H9 (cell line): Measurements from ENCODE around the gene PIAS1. TPM values are rescaled to one million over a fixed set of nuclear protein-coding genes. Genes with fewer than 3 reads are reported as not detected.

Experiments
- DNase-seq: peaks from one replicate; pipeline ENCODE4 v3.0.0-alpha.2; 2017
- H2AFZ ChIP-seq: one replicate; pipeline ENCODE4 v1.6.1; 2013; ENCODE audit warnings: mild to moderate bottlenecking, low read length, control low read depth, moderate library complexity
- H2AK5ac ChIP-seq: 2 replicates; pipeline ENCODE4 v1.6.1; 2013; ENCODE audit warnings: low read length, control low read depth, mixed read lengths; ENCODE audit not compliant: insufficient read length
- H2BK120ac ChIP-seq: one replicate; pipeline ENCODE4 v1.6.1; 2013; ENCODE audit warnings: low read depth, mild to moderate bottlenecking, low read length, control low read depth, inconsistent platforms; ENCODE audit not compliant: poor library complexity, severe bottlenecking
- H2BK12ac ChIP-seq: 2 replicates; pipeline ENCODE4 v1.6.1; 2013; ENCODE audit warnings: low read length, control low read depth, mixed read lengths, low read depth; ENCODE audit not compliant: insufficient read length
- H2BK15ac ChIP-seq: 2 replicates; pipeline ENCODE4 v1.6.1; 2013; ENCODE audit warnings: low read depth, low read length, control low read depth
- H2BK20ac ChIP-seq: one replicate; pipeline ENCODE4 v1.6.1; 2013; ENCODE audit warnings: low read depth, mild to moderate bottlenecking, low read length, control low read depth, inconsistent platforms; ENCODE audit not compliant: poor library complexity, severe bottlenecking
- H2BK5ac ChIP-seq: 2 replicates; pipeline ENCODE4 v1.6.1; 2013; ENCODE audit warnings: low read length, control low read depth, mixed read lengths; ENCODE audit not compliant: insufficient read length
- H3K14ac ChIP-seq: 2 replicates; pipeline ENCODE4 v1.6.1; 2013; ENCODE audit warnings: low read length, control low read depth; ENCODE audit not compliant: insufficient read depth
- H3K18ac ChIP-seq: 2 replicates; pipeline ENCODE4 v1.6.1; 2013; ENCODE audit warnings: low read depth, mild to moderate bottlenecking, mixed read lengths, low read length, control low read depth; ENCODE audit not compliant: insufficient read length
- H3K23ac ChIP-seq: 2 replicates; pipeline ENCODE4 v1.6.1; 2013; ENCODE audit warnings: low read length, control low read depth, mixed read lengths, low read depth; ENCODE audit not compliant: insufficient read length
- H3K23me2 ChIP-seq: 2 replicates; pipeline ENCODE4 v1.6.1; 2013; ENCODE audit warnings: low read depth, mild to moderate bottlenecking, mixed read lengths, low read length, control low read depth; ENCODE audit not compliant: insufficient read length, poor library complexity, severe bottlenecking
- H3K27ac ChIP-seq: 2 replicates; pipeline ENCODE4 v1.5.1; 2013; ENCODE audit warnings: low read length, control low read depth, mixed read lengths, low read depth; ENCODE audit not compliant: insufficient read length
- H3K27me3 ChIP-seq: 2 replicates; pipeline ENCODE4 v1.6.1; 2013; ENCODE audit warnings: low read length, control low read depth, inconsistent platforms; ENCODE audit not compliant: insufficient read depth
- H3K4ac ChIP-seq: 2 replicates; pipeline ENCODE4 v1.6.1; 2013; ENCODE audit warnings: low read depth, mild to moderate bottlenecking, control low read depth, inconsistent platforms, low read length, moderate library complexity
- H3K4me1 ChIP-seq: 2 replicates; pipeline ENCODE4 v1.6.1; 2013; ENCODE audit warnings: low read length, control low read depth, inconsistent platforms; ENCODE audit not compliant: insufficient read depth
- H3K4me2 ChIP-seq: 2 replicates; pipeline ENCODE4 v1.6.1; 2013; ENCODE audit warnings: low read length, control low read depth, mixed read lengths; ENCODE audit not compliant: insufficient read length, insufficient read depth
- H3K56ac ChIP-seq: 2 replicates; pipeline ENCODE4 v1.6.1; 2013; ENCODE audit warnings: low read depth, mild to moderate bottlenecking, mixed read lengths, low read length, control low read depth; ENCODE audit not compliant: insufficient read length
- H3K79me1 ChIP-seq: 2 replicates; pipeline ENCODE4 v1.6.1; 2013; ENCODE audit warnings: low read depth, mild to moderate bottlenecking, moderate library complexity, low read length, control low read depth, inconsistent platforms; ENCODE audit not compliant: insufficient read depth, poor library complexity, severe bottlenecking
- H3K79me2 ChIP-seq: 2 replicates; pipeline ENCODE4 v1.6.1; 2013; ENCODE audit warnings: low read length, control low read depth, inconsistent platforms; ENCODE audit not compliant: insufficient read depth
- H3K9ac ChIP-seq: 2 replicates; pipeline ENCODE4 v1.6.1; 2013; ENCODE audit warnings: low read length, control low read depth, mixed read lengths; ENCODE audit not compliant: insufficient read length; ENCODE audit errors: extremely low read depth
- H3K9me3 ChIP-seq: one replicate; pipeline ENCODE4 v1.6.1; 2013; ENCODE audit warnings: low read depth, low read length, inconsistent platforms; ENCODE audit not compliant: control insufficient read depth
- H3T11ph ChIP-seq: one replicate; pipeline ENCODE4 v1.6.1; 2013; ENCODE audit warnings: mild to moderate bottlenecking, low read length, control low read depth, inconsistent platforms
- H4K20me1 ChIP-seq: one replicate; pipeline ENCODE4 v1.6.1; 2013; ENCODE audit not compliant: control insufficient read depth, insufficient read length, insufficient read depth
- H4K5ac ChIP-seq: 2 replicates; pipeline ENCODE4 v1.6.1; 2013; ENCODE audit warnings: low read depth, mild to moderate bottlenecking, mixed read lengths, low read length, control low read depth; ENCODE audit not compliant: insufficient read length
- H4K8ac ChIP-seq: replicated peaks from 2 replicates; pipeline ENCODE4 v1.6.1; 2013; ENCODE audit warnings: low read length, control low read depth, mixed read lengths, low read depth; ENCODE audit not compliant: insufficient read length
- H4K91ac ChIP-seq: 2 replicates; pipeline ENCODE4 v1.6.1; 2013; ENCODE audit warnings: low read depth, mild to moderate bottlenecking, moderate library complexity, mixed read lengths, low read length, control low read depth; ENCODE audit not compliant: insufficient read length
- H3K27ac Mint-ChIP-seq, 3 experiments: 2 replicates in 2 of 3; 3 replicates in 1 of 3; pipeline ENCODE4 v1.8.0; 2020 to 2021; ENCODE audit warnings: mixed read lengths in 3 of 3, mild to moderate bottlenecking in 1 of 3, moderate library complexity in 1 of 3
- H3K27me3 Mint-ChIP-seq: 2 replicates; pipeline ENCODE4 v1.8.0; 2021; ENCODE audit warnings: low read depth, mild to moderate bottlenecking, moderate library complexity, mixed read lengths
- H3K36me3 Mint-ChIP-seq, 3 experiments: 2 replicates in 2 of 3; 3 replicates in 1 of 3; pipeline ENCODE4 v1.8.0; 2020 to 2021; ENCODE audit warnings: low read depth in 3 of 3, mixed read lengths in 3 of 3; ENCODE audit not compliant: insufficient read depth in 1 of 3
- H3K4me1 Mint-ChIP-seq, 2 experiments: 2 replicates each; pipeline ENCODE4 v1.8.0; 2020; ENCODE audit warnings: mixed read lengths in 2 of 2
- H3K4me3 Mint-ChIP-seq, 2 experiments: 2 replicates in 1 of 2; 3 replicates in 1 of 2; pipeline ENCODE4 v1.8.0; 2020 to 2021; ENCODE audit warnings: mild to moderate bottlenecking in 2 of 2, mixed read lengths in 2 of 2, moderate library complexity in 1 of 2
- H3K9me3 Mint-ChIP-seq, 2 experiments: 2 replicates in 1 of 2; 3 replicates in 1 of 2; pipeline ENCODE4 v1.8.0; 2020; ENCODE audit warnings: mild to moderate bottlenecking in 2 of 2, mixed read lengths in 2 of 2, moderate library complexity in 1 of 2
- CTCF ChIP-seq: fragments of 200-600 bp; sonication (generic); conservative IDR thresholded peaks from 3 replicates; pipeline ENCODE4 v1.8.0; 2021; ENCODE audit warnings: antibody characterized with exemption, mild to moderate bottlenecking
- WGBS: extraction: QIAGEN DNeasy Blood & Tissue Kit; methylation state at CpG from one replicate; pipeline ENCODE4 v1.1.7; 2013; ENCODE audit warnings: missing lambda C conversion rate, low lambda C conversion rate, mixed read lengths; ENCODE audit not compliant: insufficient read length; ENCODE audit errors: extremely low coverage; 5-methylcytosine and 5-hydroxymethylcytosine counted together
- total RNA-seq: library from RNA; stranded (reverse); gene quantifications from 2 replicates; pipeline ENCODE4 v1.2.1, GENCODE V29; 2021

The PIAS1 gene
- total RNA-seq, 1 experiment from 2014 or later: 31.1 TPM

GRCh38 chr15:68206711-68207151 lies 152.6 kb downstream of the PIAS1 start:
- Histone ChIP-seq H3K79me2 (no peaks in the 10 kb centered on the region), H3K9me3 (no peaks in the 10 kb centered on the region), H3K4me2 (no peak overlapping the region), H3K9ac (no peak overlapping the region), H3K27ac (no peak overlapping the region), H2AK5ac (no peak overlapping the region), H3K4me1 (peaks cover 11% of the 10 kb centered on the region), H3K27me3 (no peaks in the 10 kb centered on the region), H2BK120ac (no peak overlapping the region), H3K4ac (no peak overlapping the region), H3K14ac (no peak overlapping the region), H2BK12ac (no peak overlapping the region), H2AFZ (no peak overlapping the region), H3K18ac (no peak overlapping the region), H4K5ac (no peak overlapping the region), H4K91ac (no peak overlapping the region), H3K56ac (no peak overlapping the region), H3T11ph (no peak overlapping the region), H4K8ac (no peak overlapping the region), H3K23ac (no peak overlapping the region), H4K20me1 (peaks cover 1% of the 10 kb centered on the region), H3K79me1 (peaks cover 4% of the 10 kb centered on the region), H2BK5ac (no peak overlapping the region), H3K23me2 (no peaks in the 10 kb centered on the region), H2BK20ac (no peak overlapping the region), H2BK15ac (no peak overlapping the region)
- H3K27ac Mint-ChIP-seq: peak overlapping the region in 2 of 3 experiments; percentile 88 to 94; a peak in 4 of 7 replicates
- peaks cover 5 to 12% (median 8%) of the 10 kb centered on the region in 3 experiments; a peak in 4 of 7 replicates for H3K36me3 Mint-ChIP-seq
- no peak for TF ChIP-seq CTCF
- DNase-seq: peak; percentile 28
- H3K27me3 Mint-ChIP-seq: no peaks in the 10 kb centered on the region; the same call in none of the 2 replicates
- WGBS: no CpG with 5 or more reads among the region's 12 CpGs
- peaks cover 30 to 47% of the 10 kb centered on the region in 2 experiments for H3K4me1 Mint-ChIP-seq
- no peaks in the 10 kb centered on the region for H3K9me3 Mint-ChIP-seq
- H3K4me3 Mint-ChIP-seq: no peak overlapping the region
